Spleen (tissue), 11 donors: Measurements from ENCODE around the gene CLIC5. TPM values are rescaled to one million over a fixed set of nuclear protein-coding genes. Genes with fewer than 3 reads are reported as not detected.

Experiments used
- DNase-seq: peaks from one replicate; pipeline ENCODE4 v3.0.0-alpha.2; 2020
- H3K27ac ChIP-seq, 8 donors: fragments of 200-600 bp; sonication (generic) in 7 of 8; 1 replicate in 4 of 8; 2 replicates in 4 of 8; pipeline versions ENCODE4 v1.5.0 to v1.8.0; 2016 to 2021; ENCODE audit warnings: inconsistent platforms in 4 of 8, mild to moderate bottlenecking in 4 of 8, moderate library complexity in 1 of 8
- H3K27me3 ChIP-seq, 7 donors: fragments of 200-600 bp; sonication (generic) in 6 of 7; replicated peaks in 1 of 7; 1 replicate in 4 of 7; 2 replicates in 3 of 7; pipeline versions ENCODE4 v1.5.0 to v1.8.0; 2016 to 2021; ENCODE audit warnings: inconsistent platforms in 3 of 7, mild to moderate bottlenecking in 1 of 7
- H3K36me3 ChIP-seq, 6 donors: fragments of 200-600 bp; sonication (generic) in 5 of 6; 1 replicate in 4 of 6; 2 replicates in 2 of 6; pipeline versions ENCODE4 v1.5.0 to v1.8.0; 2016 to 2021; ENCODE audit warnings: inconsistent platforms in 2 of 6
- H3K4me1 ChIP-seq, 6 donors: fragments of 200-600 bp; sonication (generic) in 5 of 6; 1 replicate in 3 of 6; 2 replicates in 3 of 6; pipeline versions ENCODE4 v1.5.0 to v1.8.0; 2016 to 2021; ENCODE audit warnings: inconsistent platforms in 3 of 6
- H3K4me3 ChIP-seq, 8 donors: fragments of 200-600 bp; sonication (generic) in 7 of 8; 1 replicate in 4 of 8; 2 replicates in 4 of 8; pipeline versions ENCODE4 v1.5.0 to v1.8.0; 2016 to 2021; ENCODE audit warnings: inconsistent platforms in 4 of 8, mild to moderate bottlenecking in 4 of 8, moderate library complexity in 2 of 8
- H3K9me3 ChIP-seq, 8 donors: fragments of 200-600 bp; sonication (generic) in 7 of 8; 1 replicate in 4 of 8; 2 replicates in 4 of 8; pipeline versions ENCODE4 v1.5.0 to v1.8.0; 2016 to 2021; ENCODE audit warnings: inconsistent platforms in 4 of 8
- CTCF ChIP-seq, 11 experiments: fragments of 200-600 bp in 7 of 11; fragments of 450-650 bp in 4 of 11; sonication (generic) in 4 of 11; IDR thresholded peaks in 8 of 11; conservative IDR thresholded peaks in 3 of 11; 1 replicate in 7 of 11; 2 replicates in 4 of 11; pipeline versions ENCODE4 v1.4.0 to v1.8.0; 2016 to 2021; ENCODE audit warnings: antibody characterized with exemption in 11 of 11, inconsistent platforms in 4 of 11, mild to moderate bottlenecking in 1 of 11
- POLR2A ChIP-seq, 3 donors: fragments of 450-650 bp; IDR thresholded peaks; one replicate each; pipeline ENCODE4 v1.5.1; 2017; ENCODE audit warnings: antibody characterized with exemption in 3 of 3, mild to moderate bottlenecking in 1 of 3
- POLR2AphosphoS5 ChIP-seq, 3 donors: sonication (generic); formaldehyde crosslinking; IDR thresholded peaks; one replicate each; pipeline ENCODE4 v1.5.1; 2017; ENCODE audit warnings: antibody characterized with exemption in 3 of 3
- WGBS, 5 donors: extraction: QIAGEN DNeasy Blood & Tissue Kit in 3 of 5; methylation state at CpG; one replicate each; pipeline versions ENCODE4 v1.1.5 to v1.1.7; 2013 to 2018; 5-methylcytosine and 5-hydroxymethylcytosine counted together
- intact Hi-C: fragments of 100-400 bp; cut with DNase I; formaldehyde crosslinking; loops from one replicate; pipeline ENCODE4 v1.15.0; 2023; ENCODE audit warnings: low total_unique reads
- polyA plus RNA-seq, 3 donors: library from polyadenylated mRNA; stranded (reverse); fragments of 200-250 nt; gene quantifications; one replicate each; pipeline ENCODE4 v1.2.1, GENCODE V29; 2013
- total RNA-seq, 7 donors: library from RNA; depleted of rRNA in 3 of 7; stranded (reverse); fragments of >200 nt in 3 of 7; fragmentation: NEBNext Ultra II Directional in 4 of 7; extraction: Animal tissue kit (Norgen Biotek cat#: 25700) in 4 of 7; gene quantifications; one replicate each; pipeline versions ENCODE4 v1.1.0 to v1.2.1, GENCODE V29; 2016 to 2021
- donor health status: healthy with polysubstance abuse.
- donor health status: DM: no; HTN: no; CAD: no; lungs with moderate emphysema.
- donor health status: DM: no; HTN: no; CAD: no.
- donor health status: Bipolar disorder and iron deficiency.
- donor health status: healthy.
- donor health status: DM: no; HTN: no; CAD: no.
- donor health status: DM: yes; HTN: yes; CAD: no.

CLIC5 gene
- total and polyA plus RNA-seq, 10 donors, result 2.8 to 189 (median 71.2) TPM

- Histone ChIP-seq H3K4me3 (no peak overlapping the region), H3K4me1 (peaks cover 0 to 21% (median 8%) of the 10 kb centered on the region in 6 donors), H3K36me3 (no peaks in the 10 kb centered on the region), H3K27me3 (peaks cover 0 to 3% (median 0%) of the 10 kb centered on the region in 7 donors), H3K27ac (peak overlapping the region in 1 of 8 donors; percentile 17), H3K9me3 (no peaks in the 10 kb centered on the region)
- intact Hi-C loops, result loop anchor here (5.0 to 10.0 kb wide), 2 partner anchors 1267 to 1449 kb away; no protein-coding TSS in a partner anchor
- no peak for TF ChIP-seq POLR2A (IDR thresholded peaks at IDR 0.05)
- TF ChIP-seq POLR2AphosphoS5 (IDR thresholded peaks at IDR 0.05), result no peak
- TF ChIP-seq CTCF (IDR thresholded peaks at IDR 0.05 in 8 of 11, conservative IDR thresholded peaks at IDR 0.05 in 3 of 11), result no peak
- 54 to 78% (median 61%) methylated on average over 5 of the region's 5 CpGs for WGBS, 5 donors
- no peak for DNase-seq
Observed at GRCh38 chr6:45923831-45924391, 91.7 kb downstream of the CLIC5 start.

GRCh38 chr6:45922728-45923351 lies 92.8 kb downstream of the CLIC5 start:
- peaks cover 0 to 21% (median 8%) of the 10 kb centered on the region in 6 donors for H3K4me1 ChIP-seq
- peak overlapping the region in 4 of 8 donors; percentile 3 to 41 (median 25) for H3K27ac ChIP-seq
- peaks cover 0 to 3% (median 0%) of the 10 kb centered on the region in 7 donors for H3K27me3 ChIP-seq
- 27 to 35% (median 28%) methylated on average over 11 of the region's 11 CpGs for WGBS, 5 donors
- TF ChIP-seq POLR2A (IDR thresholded peaks at IDR 0.05) (no peak), POLR2AphosphoS5 (IDR thresholded peaks at IDR 0.05) (no peak), CTCF (IDR thresholded peaks at IDR 0.05 in 8 of 11, conservative IDR thresholded peaks at IDR 0.05 in 3 of 11) (peak; percentile 16 to 78 (median 54))
- H3K9me3 ChIP-seq, result no peaks in the 10 kb centered on the region
- intact Hi-C loops, result loop anchor here (5.0 to 10.0 kb wide), 2 partner anchors 1266 to 1448 kb away; no protein-coding TSS in a partner anchor
- no peak overlapping the region for H3K4me3 ChIP-seq
- peak; percentile 85 for DNase-seq
- no peaks in the 10 kb centered on the region for H3K36me3 ChIP-seq

DNA sequence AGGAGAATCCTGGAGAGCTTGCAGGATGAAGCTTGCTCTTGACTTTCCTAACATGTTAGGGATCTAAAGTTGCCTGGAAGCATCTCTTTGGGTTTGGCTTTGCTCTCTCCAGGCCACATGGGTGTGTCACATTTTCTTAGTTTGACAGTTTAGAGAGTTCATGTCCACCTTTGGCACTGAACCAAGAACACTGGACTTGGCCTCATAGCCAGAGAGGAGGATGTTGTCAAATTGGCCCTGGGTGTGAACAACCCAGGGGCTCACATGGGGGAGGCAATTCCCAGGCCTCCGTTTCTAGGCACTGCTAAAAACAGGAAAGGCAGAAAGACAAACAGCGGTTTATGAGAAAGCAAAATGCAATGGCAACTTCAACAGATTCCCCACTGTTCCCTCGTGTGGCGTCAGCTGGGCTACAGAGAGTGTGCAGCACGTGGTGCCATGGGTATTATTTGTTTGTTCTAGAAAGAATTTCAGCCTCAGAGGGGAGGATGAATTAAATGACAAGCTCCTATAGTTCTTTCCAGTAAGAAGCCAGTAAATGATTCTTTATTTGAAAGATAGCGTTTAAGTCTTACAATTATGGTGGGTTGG lies 93.9 kb downstream of the CLIC5 start:
- Histone ChIP-seq H3K36me3 (no peaks in the 10 kb centered on the region), H3K27me3 (peaks cover 0 to 3% (median 0%) of the 10 kb centered on the region in 7 donors), H3K4me1 (peaks cover 0 to 21% (median 8%) of the 10 kb centered on the region in 6 donors), H3K4me3 (no peak overlapping the region), H3K9me3 (no peaks in the 10 kb centered on the region), H3K27ac (peak overlapping the region in 3 of 8 donors; percentile 17 to 41 (median 33))
- TF ChIP-seq POLR2A (IDR thresholded peaks at IDR 0.05) (no peak), CTCF (IDR thresholded peaks at IDR 0.05 in 8 of 11, conservative IDR thresholded peaks at IDR 0.05 in 3 of 11) (no peak), POLR2AphosphoS5 (IDR thresholded peaks at IDR 0.05) (peak in 1 of 3 donors; percentile 62)
- no peak for DNase-seq
- WGBS, 5 donors, result 69 to 80% (median 75%) methylated on average over 6 of the region's 6 CpGs
- intact Hi-C loops, result loop anchor here (5.0 to 10.0 kb wide), 2 partner anchors 1264 to 1447 kb away; no protein-coding TSS in a partner anchor
